Measurements from ENCODE around the gene NCS1.

- no peak for TF ChIP-seq CTCF (IDR thresholded peaks at IDR 0.05)
- no peak for TF ChIP-seq POLR2A (IDR thresholded peaks at IDR 0.05)
Observed at GRCh38 chr9:130205912-130206311, 33.7 kb downstream of the NCS1 start.

All from prostate gland (tissue), 2 donors.